ENCODE data around the gene RNF113B. TPM values are rescaled to one million over a fixed set of nuclear protein-coding genes. Genes with fewer than 3 reads are reported as not detected.

Gene RNF113B
- total RNA-seq, 1 donor from 2014 or later, result not detected

DNA sequence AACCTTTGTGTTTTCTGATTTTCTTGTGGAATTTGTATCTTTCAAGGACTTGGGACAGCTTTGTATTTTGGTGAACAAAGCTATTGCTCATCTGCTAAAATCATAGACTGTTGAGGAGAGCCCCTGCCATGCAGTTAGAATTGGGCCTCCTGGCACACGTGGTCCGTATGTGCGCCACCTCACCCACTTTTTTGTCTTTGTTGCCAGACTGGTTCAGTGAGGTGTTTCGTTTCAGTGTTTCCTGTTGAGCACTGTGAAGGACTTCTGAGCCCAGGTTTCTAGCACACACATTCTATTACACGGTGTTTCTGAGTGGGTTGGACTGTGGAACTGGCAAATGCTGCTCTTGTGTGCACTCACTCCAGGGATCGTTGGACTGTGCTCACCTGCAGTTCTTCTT is 37.6 kb upstream of the RNF113B start:
- Mint-ChIP-seq H3K36me3 (peaks cover 33% of the 10 kb centered on the region), H3K4me3 (peak overlapping the region; percentile 44), H3K27ac (peak overlapping the region; percentile 90), H3K9me3 (peaks cover 5% of the 10 kb centered on the region), H3K27me3 (no peaks in the 10 kb centered on the region), H3K4me1 (ENCODE audit: unreplicated experiment) (peaks cover 66% of the 10 kb centered on the region)
- TF ChIP-seq, protein P1, sequence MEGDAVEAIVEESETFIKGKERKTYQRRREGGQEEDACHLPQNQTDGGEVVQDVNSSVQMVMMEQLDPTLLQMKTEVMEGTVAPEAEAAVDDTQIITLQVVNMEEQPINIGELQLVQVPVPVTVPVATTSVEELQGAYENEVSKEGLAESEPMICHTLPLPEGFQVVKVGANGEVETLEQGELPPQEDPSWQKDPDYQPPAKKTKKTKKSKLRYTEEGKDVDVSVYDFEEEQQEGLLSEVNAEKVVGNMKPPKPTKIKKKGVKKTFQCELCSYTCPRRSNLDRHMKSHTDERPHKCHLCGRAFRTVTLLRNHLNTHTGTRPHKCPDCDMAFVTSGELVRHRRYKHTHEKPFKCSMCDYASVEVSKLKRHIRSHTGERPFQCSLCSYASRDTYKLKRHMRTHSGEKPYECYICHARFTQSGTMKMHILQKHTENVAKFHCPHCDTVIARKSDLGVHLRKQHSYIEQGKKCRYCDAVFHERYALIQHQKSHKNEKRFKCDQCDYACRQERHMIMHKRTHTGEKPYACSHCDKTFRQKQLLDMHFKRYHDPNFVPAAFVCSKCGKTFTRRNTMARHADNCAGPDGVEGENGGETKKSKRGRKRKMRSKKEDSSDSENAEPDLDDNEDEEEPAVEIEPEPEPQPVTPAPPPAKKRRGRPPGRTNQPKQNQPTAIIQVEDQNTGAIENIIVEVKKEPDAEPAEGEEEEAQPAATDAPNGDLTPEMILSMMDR (conservative IDR thresholded peaks at IDR 0.05), result no peak
- DNase-seq (ENCODE audit: extremely low spot score, unreplicated experiment), result no peak

DNA sequence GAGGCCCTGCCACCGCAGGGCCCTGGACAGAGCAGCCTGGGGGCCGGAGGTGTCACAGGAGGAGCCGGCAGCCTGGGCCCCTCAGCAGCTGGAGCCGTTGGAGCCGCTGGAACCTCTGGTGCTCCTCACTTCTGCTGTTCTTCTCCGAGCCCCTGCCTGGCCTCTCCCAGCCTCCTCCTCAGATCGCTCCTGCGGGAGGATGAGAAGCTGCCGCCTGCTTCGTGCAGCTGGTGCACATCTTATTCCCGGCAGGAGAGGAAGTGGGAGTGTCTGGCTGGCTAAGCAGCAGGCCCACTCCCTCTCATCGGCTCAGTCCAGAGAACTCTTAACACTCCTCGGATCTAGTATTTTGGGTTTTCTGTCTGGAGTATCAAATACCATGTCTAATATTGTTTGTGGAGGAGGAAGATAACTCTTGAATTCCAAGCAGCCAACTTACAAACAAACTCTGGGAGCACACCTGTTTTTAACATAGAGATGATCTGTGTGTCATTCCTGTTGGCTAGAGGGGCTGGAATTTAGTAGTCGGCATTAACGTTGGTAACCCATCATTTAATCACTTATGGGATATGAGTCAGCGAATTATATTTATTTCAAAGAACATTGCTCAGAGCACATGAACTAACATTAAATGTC is 37.1 kb upstream of the RNF113B start:
- TF ChIP-seq, protein P1 (conservative IDR thresholded peaks at IDR 0.05), result no peak
- no peaks in the 10 kb centered on the region for H3K27me3 Mint-ChIP-seq
- H3K4me3 Mint-ChIP-seq, result peak overlapping the region; percentile 53
- peaks cover 33% of the 10 kb centered on the region for H3K36me3 Mint-ChIP-seq
- no peak for DNase-seq (ENCODE audit: extremely low spot score, unreplicated experiment)
- H3K9me3 Mint-ChIP-seq, result peaks cover 5% of the 10 kb centered on the region
- peaks cover 65% of the 10 kb centered on the region for H3K4me1 Mint-ChIP-seq (ENCODE audit: unreplicated experiment)
- peak overlapping the region; percentile 90 for H3K27ac Mint-ChIP-seq

DNA sequence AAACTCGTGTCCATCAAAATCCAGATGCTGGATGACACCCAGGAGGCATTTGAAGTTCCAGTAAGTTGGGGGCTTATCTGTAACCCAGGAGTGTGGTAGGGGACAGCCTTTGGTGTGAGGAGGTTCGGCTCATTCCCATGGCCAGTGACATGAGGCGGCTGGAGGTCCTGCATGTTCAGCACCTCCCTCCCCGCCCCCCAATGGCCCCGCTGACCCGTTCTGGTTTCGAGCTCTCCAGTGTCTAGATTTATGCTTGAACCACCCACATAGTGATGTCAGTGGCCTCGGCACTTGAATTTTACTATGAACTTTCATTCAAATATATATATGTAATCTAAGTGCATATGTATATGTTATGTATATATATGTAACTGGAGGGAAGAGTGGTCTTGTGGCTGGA is 36.3 kb upstream of the RNF113B start:
- Mint-ChIP-seq H3K4me3 (peak overlapping the region; percentile 62), H3K9me3 (peaks cover 8% of the 10 kb centered on the region), H3K36me3 (peaks cover 37% of the 10 kb centered on the region), H3K27me3 (no peaks in the 10 kb centered on the region), H3K4me1 (ENCODE audit: unreplicated experiment) (peaks cover 63% of the 10 kb centered on the region), H3K27ac (peak overlapping the region; percentile 69)
- no peak for DNase-seq (ENCODE audit: extremely low spot score, unreplicated experiment)
- TF ChIP-seq, protein P1 (conservative IDR thresholded peaks at IDR 0.05), result no peak

DNA sequence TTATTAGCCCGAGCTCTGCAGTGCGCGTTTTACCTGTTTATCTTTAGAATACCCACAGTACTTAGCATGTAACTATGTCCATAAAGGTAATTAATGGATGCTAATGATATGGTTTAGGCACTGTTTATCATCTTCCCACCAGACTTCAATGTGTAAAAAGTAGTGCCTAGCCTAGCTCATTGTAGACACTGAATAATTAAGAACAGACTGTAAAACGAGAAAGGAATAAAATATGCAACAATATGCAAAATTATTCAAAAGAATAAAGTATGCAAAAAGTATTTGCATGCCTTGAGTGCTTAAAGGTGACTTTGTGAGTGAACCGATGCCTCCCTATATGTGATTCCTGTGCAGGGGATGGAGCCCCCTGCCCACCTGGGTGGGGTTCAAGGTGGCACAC is 35.7 kb upstream of the RNF113B start:
- H3K27ac Mint-ChIP-seq, result peak overlapping the region; percentile 58
- peaks cover 41% of the 10 kb centered on the region for H3K36me3 Mint-ChIP-seq
- DNase-seq (ENCODE audit: extremely low spot score, unreplicated experiment), result no peak
- H3K4me3 Mint-ChIP-seq, result no peak overlapping the region
- TF ChIP-seq, protein P1 (conservative IDR thresholded peaks at IDR 0.05), result no peak
- H3K27me3 Mint-ChIP-seq, result no peaks in the 10 kb centered on the region
- H3K9me3 Mint-ChIP-seq, result peaks cover 8% of the 10 kb centered on the region
- H3K4me1 Mint-ChIP-seq (ENCODE audit: unreplicated experiment), result peaks cover 62% of the 10 kb centered on the region

DNA sequence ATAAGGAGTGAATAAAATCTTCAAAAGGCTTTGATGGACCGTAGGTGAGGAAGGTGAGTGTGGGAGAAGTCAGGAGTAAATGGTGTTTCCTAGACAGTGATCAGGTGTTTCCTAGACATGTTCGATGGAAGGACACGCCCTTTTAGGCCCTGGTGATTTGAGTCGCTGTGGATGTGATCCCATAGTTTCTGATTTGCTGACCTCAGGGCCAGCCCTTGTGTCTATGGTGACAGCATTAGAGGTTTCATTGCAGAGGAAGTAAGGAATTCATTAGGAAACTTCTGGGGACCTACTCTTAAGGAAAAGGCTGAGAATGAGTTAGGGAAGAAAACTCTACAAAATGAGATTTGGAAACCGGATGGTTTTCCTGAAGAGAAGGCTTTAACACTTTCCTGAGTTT is 31.5 kb upstream of the RNF113B start:
- Mint-ChIP-seq H3K4me1 (ENCODE audit: unreplicated experiment) (peaks cover 41% of the 10 kb centered on the region), H3K36me3 (peaks cover 47% of the 10 kb centered on the region), H3K4me3 (no peak overlapping the region), H3K27ac (peak overlapping the region; percentile 14), H3K9me3 (peaks cover 19% of the 10 kb centered on the region), H3K27me3 (no peaks in the 10 kb centered on the region)
- no peak for DNase-seq (ENCODE audit: extremely low spot score, unreplicated experiment)
- TF ChIP-seq, protein P1 (conservative IDR thresholded peaks at IDR 0.05), result no peak
